DOHH2 (cell line): ENCODE measurements around the gene SIRT7.

Experiments used
- CTCF ChIP-seq: fragments of 200-600 bp; sonication (generic); IDR thresholded peaks from one replicate; pipeline ENCODE4 v1.5.1; 2014; ENCODE audit warnings: antibody characterized with exemption, mild to moderate bottlenecking, low read depth, low read length; ENCODE audit not compliant: poor library complexity, severe bottlenecking
- EZH2phosphoT487 ChIP-seq: fragments of 200-600 bp; sonication (generic); IDR thresholded peaks from 2 replicates; pipeline ENCODE4 v1.6.1; 2017; ENCODE audit warnings: borderline replicate concordance, mild to moderate bottlenecking, antibody characterized with exemption, low read length, moderate library complexity, mixed read lengths

DNA sequence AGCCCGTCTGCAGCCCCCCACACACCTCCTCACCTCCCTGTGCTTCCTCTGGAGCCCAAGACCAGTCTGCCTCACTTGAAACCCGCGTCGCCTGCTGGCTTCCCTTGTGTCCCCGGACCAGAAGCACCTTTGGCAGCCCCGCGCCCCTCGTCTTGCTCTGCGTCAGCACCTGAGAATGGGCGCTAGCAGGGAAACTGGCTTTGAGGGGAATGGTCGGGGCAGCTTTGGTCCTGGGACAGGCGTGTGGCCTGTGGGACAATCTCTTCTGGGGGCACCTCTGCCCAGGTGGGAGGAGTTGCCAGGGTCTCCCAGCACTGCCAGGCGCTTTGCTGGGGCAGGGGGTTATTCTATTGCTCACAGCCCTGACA lies 13.2 kb upstream of the SIRT7 start:
- TF ChIP-seq CTCF (no peak), EZH2phosphoT487 (no peak)
